ENCODE measurements around the gene DCANP1.

DNA sequence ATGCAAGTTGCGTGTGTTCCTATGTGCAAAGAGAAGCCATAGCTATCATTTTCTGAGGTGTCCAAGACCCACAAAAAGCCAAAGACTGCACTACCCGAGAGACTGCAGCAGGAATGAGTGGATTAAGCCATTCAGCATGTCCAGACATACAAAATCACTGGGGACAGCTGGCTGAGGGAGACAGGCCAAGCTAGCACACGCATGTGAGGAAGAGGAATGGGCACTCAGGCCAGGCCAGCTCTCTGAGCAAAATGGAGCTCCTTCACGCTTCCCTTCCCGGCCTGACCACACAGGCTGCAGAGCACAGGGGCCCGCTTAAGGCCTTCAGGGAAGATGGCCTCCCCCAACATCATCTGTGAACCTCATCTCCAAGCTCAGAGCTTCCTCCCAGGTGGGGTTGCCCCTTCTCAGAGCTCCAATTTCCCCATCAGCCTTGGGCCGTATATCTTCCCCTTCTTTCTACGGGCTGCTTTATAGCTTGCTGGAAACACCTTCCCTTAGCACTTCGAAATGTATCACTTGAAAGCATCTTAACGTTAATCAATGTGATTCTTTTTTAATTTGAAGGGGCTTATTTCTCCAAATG lies 8.4 kb downstream of the DCANP1 start:
- TF ChIP-seq EZH2 (IDR thresholded peaks at IDR 0.05) = no peak
- no peak for TF ChIP-seq POLR2AphosphoS5 (IDR thresholded peaks at IDR 0.05; ENCODE audit: borderline replicate concordance, low read depth, low read length)
